ENCODE data around the gene RTEL1.

DNA sequence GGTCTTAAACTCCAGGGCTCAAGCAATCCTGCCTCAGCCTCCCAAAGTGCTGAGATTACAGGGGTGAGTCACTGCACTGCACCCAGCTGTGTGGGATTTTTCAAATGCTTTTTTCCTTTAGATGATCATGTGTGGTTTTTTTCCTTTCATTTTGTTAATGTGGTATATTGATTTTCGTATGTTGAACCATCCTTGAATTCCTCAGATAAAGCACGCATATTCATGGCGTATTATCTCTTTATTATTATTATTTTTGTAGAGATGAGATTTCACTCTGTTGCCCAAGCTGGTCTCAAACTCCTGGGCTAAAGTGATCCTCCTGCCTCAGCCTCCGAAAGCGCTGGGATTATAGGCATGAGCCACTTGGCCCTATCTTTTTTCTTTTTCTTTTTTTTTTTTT, 56.7 kb downstream of the RTEL1 start:
- TF ChIP-seq, protein P1, sequence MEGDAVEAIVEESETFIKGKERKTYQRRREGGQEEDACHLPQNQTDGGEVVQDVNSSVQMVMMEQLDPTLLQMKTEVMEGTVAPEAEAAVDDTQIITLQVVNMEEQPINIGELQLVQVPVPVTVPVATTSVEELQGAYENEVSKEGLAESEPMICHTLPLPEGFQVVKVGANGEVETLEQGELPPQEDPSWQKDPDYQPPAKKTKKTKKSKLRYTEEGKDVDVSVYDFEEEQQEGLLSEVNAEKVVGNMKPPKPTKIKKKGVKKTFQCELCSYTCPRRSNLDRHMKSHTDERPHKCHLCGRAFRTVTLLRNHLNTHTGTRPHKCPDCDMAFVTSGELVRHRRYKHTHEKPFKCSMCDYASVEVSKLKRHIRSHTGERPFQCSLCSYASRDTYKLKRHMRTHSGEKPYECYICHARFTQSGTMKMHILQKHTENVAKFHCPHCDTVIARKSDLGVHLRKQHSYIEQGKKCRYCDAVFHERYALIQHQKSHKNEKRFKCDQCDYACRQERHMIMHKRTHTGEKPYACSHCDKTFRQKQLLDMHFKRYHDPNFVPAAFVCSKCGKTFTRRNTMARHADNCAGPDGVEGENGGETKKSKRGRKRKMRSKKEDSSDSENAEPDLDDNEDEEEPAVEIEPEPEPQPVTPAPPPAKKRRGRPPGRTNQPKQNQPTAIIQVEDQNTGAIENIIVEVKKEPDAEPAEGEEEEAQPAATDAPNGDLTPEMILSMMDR (IDR thresholded peaks at IDR 0.05) = no peak
- no peak for TF ChIP-seq POLR2AphosphoS5 (IDR thresholded peaks at IDR 0.05)
- no peak for TF ChIP-seq POLR2A (IDR thresholded peaks at IDR 0.05)
